Activated T-cell treated with anti-CD3 and anti-CD28 coated beads, Interleukin-2, amount 50 U/mL, for 4 hours (primary cell): ENCODE measurements around the gene AAK1. TPM values are rescaled to one million over a fixed set of nuclear protein-coding genes. Genes with fewer than 3 reads are reported as not detected.
A peak's percentile ranks its signal among the peaks of the same experiment; 100 is the strongest.

Experiments
- ATAC-seq, 2 donors: fragments of 200-7000 bp; cut with Tn5 transposase; one replicate each; pipeline ENCODE4 v1.10.0; 2021
- DNase-seq: peaks from one replicate; pipeline ENCODE4 v3.0.0-alpha.2; 2020
- H3K27me3 Mint-ChIP-seq: one replicate; pipeline ENCODE4 v1.8.0; 2021; ENCODE audit warnings: low read depth, mixed read lengths
- H3K36me3 Mint-ChIP-seq: one replicate; pipeline ENCODE4 v1.8.0; 2022; ENCODE audit warnings: mixed read lengths; ENCODE audit not compliant: insufficient read depth
- H3K4me1 Mint-ChIP-seq: one replicate; pipeline ENCODE4 v1.8.0; 2021; ENCODE audit warnings: low read depth, mixed read lengths
- H3K4me3 Mint-ChIP-seq: one replicate; pipeline ENCODE4 v1.8.0; 2021; ENCODE audit warnings: mild to moderate bottlenecking, moderate library complexity, mixed read lengths
- H3K9me3 Mint-ChIP-seq: one replicate; pipeline ENCODE4 v1.8.0; 2021; ENCODE audit warnings: mixed read lengths
- total RNA-seq, 3 donors: library from RNA; stranded (reverse); gene quantifications; one replicate each; pipeline ENCODE4 v1.2.1, GENCODE V29; 2021

Gene AAK1
- total RNA-seq, 3 donors from 2014 or later = 46.1 to 54.5 (median 51.6) TPM

DNA sequence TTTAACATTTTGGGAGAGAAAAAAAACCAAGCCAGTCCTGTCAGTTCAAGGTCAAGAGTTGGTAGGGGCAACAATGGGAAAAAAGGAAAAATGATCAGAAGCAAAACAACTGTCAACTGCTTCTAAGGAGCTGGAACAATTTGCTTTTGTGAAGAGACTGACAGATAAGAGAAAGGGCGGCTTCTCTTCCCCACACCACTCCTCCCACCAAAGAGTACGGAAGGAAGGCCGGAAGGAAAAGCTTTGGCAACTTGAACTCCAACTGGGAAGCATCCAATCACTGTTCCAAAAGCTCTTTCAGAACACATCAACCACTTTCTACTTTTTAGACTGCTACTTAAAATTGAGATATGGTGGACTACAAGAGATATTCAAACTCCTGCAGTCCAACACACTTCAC, 148.5 kb downstream of the AAK1 start:
- Mint-ChIP-seq H3K27me3 (no peaks in the 10 kb centered on the region), H3K4me3 (no peak overlapping the region), H3K36me3 (peaks cover 31% of the 10 kb centered on the region), H3K9me3 (no peaks in the 10 kb centered on the region), H3K4me1 (peaks cover 39% of the 10 kb centered on the region)
- DNase-seq (no peak), ATAC-seq (no peak)

DNA sequence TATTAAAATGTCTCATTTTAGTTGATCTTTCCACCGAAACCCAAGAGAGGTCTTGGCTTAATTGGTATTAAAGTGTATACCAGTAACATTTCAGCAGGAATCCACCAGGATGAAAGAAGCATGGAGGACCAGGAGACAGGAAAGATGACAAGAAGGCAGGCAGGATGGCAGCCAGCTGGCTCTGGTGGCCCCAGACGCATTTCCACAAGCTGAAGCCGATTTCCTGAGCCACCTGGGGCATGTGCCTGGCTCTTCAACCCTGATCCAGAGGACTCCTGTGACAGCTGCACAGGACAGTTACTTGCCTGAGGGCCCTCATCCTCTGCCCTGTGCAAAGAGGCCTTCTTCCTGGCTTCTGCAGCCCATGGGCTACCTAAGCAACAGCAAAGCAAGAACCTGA, 149.4 kb downstream of the AAK1 start:
- Mint-ChIP-seq H3K36me3 (peaks cover 33% of the 10 kb centered on the region), H3K4me3 (no peak overlapping the region), H3K4me1 (peaks cover 31% of the 10 kb centered on the region), H3K27me3 (no peaks in the 10 kb centered on the region), H3K9me3 (no peaks in the 10 kb centered on the region)
- DNase-seq = no peak
- no peak for ATAC-seq

DNA sequence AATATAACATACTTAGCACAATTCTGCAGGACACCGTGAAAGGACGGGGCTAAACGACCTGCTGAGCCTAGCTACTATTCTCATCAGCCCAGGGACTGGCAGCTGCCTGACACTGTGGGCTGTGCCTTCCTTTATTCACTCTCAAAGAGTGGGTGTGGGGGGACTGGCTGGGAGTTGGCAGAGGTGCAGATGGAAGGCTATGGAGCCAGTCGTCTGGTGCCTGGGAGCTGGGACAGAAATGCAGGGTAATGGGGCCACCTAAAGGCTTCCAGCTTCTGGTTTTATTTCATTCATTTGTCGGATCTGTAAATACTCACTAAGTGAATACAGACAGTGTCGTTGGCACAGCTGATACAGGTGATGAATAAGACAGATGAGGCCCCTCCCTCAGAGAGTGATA, 150.3 kb downstream of the AAK1 start:
- Mint-ChIP-seq H3K4me1 (peaks cover 28% of the 10 kb centered on the region), H3K4me3 (no peak overlapping the region), H3K9me3 (no peaks in the 10 kb centered on the region), H3K36me3 (peaks cover 34% of the 10 kb centered on the region), H3K27me3 (no peaks in the 10 kb centered on the region)
- DNase-seq (no peak), ATAC-seq (no peak)

DNA sequence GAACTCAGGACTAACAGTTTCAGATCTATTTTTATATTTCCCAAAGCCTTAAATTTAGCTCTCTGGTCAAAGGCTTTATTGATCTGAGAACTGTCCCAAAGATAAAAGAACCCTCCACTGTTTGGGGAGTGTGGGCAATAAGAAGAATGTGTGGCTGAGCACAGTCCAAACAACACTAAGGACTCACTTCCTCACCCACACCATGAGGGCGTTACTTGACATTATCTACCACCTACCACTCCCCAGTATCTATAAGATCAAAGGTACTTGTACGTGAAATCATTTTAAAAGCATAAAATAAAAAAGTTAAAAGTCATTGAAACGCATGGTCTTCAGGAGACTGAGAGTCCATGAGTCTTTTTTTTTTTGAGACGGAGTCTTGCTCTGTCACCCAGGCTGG, 151.7 kb downstream of the AAK1 start:
- H3K36me3 Mint-ChIP-seq = peaks cover 39% of the 10 kb centered on the region
- H3K4me3 Mint-ChIP-seq = no peak overlapping the region
- H3K27me3 Mint-ChIP-seq = no peaks in the 10 kb centered on the region
- no peak for DNase-seq
- no peaks in the 10 kb centered on the region for H3K9me3 Mint-ChIP-seq
- no peak for ATAC-seq
- H3K4me1 Mint-ChIP-seq = peaks cover 28% of the 10 kb centered on the region

DNA sequence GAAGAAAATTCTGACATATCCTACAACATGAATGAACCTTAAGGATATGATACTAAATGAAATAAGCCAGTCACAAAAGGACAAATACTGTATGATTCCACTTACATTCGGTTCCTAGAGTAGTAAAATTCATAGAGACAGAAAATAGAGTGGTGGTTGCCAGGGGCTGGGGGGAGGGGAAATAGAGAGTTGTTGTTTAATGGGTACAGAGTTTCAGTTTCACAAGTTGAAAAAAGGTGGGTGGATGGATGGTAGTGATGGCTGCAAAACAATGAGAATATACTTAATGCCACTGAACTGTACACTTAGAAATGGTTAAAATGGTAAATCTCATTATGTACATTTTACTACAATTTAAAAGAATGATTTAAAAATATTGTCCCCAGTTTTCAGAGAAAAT, 153.1 kb downstream of the AAK1 start:
- peak; percentile 77 to 79 for ATAC-seq
- no peaks in the 10 kb centered on the region for H3K9me3 Mint-ChIP-seq
- H3K27me3 Mint-ChIP-seq = no peaks in the 10 kb centered on the region
- no peak overlapping the region for H3K4me3 Mint-ChIP-seq
- H3K4me1 Mint-ChIP-seq = peaks cover 28% of the 10 kb centered on the region
- no peak for DNase-seq
- peaks cover 40% of the 10 kb centered on the region for H3K36me3 Mint-ChIP-seq

DNA sequence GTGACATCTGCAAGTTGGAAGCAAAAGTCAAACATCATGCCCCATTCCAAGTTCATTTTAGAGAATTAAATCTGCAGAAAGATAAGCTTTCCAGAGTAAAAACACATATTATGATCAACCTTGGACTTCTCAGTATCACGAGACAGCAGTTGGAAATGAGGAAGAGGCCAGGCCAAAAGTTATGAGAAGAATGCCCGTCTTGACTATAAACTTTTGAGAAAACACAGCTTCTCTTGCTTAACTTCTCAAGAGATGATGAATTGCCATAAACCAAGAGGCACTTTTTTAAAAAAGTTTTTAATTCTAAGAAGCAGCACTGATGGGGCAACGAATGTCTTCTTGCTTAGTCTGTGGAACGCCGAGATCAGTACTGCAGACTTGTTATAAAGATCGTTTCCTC, 153.7 kb downstream of the AAK1 start:
- Mint-ChIP-seq H3K27me3 (no peaks in the 10 kb centered on the region), H3K36me3 (peaks cover 38% of the 10 kb centered on the region)
- ATAC-seq = no peak

DNA sequence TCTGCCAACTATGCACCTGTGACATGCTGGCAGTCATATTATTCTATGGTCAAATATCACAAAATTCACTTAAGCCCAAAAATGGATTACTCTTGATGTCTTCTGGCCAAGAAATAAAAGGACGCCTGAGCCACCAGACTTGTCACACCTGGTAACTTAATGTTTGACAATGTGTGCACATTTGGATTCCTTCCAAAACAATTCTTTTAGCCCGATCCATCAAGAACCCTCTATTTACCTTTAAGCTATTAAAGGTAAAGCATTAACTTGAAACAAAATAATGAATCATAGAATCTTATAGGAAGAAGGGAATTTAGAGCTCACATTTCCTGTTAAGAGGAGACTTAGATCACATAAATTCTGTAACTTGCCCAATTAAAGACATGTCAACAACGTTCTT, 159.8 kb downstream of the AAK1 start:
- DNase-seq (no peak), ATAC-seq (no peak)
- H3K27me3 Mint-ChIP-seq = no peaks in the 10 kb centered on the region
- H3K4me3 Mint-ChIP-seq = no peak overlapping the region
- H3K4me1 Mint-ChIP-seq = peaks cover 18% of the 10 kb centered on the region
- H3K36me3 Mint-ChIP-seq = peaks cover 40% of the 10 kb centered on the region
- H3K9me3 Mint-ChIP-seq = no peaks in the 10 kb centered on the region

More for the DNA sequence above, 153.7 kb downstream of the AAK1 start:
- H3K4me3 Mint-ChIP-seq = no peak overlapping the region
- no peaks in the 10 kb centered on the region for H3K9me3 Mint-ChIP-seq
- peaks cover 28% of the 10 kb centered on the region for H3K4me1 Mint-ChIP-seq
- no peak for DNase-seq

DNA sequence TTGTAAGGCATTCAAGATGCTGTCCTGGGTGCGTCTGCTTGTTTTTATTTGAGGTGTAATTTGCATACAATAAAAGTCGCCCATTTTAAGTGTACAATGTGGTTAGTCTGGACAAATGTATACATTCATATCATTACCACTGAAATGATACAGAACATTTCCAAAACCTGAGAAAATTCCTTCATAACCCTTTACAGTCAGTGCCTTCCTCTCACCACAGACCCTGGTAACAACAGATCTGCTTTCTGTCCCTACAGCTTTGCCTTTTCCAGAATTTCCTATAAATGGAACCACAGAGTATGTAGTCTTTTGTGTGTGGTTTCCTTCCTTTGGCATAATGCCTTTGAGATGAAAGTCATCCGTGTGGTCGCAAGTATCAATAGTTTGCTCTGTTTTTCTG, 160.5 kb downstream of the AAK1 start:
- Mint-ChIP-seq H3K27me3 (no peaks in the 10 kb centered on the region), H3K9me3 (no peaks in the 10 kb centered on the region), H3K36me3 (peaks cover 36% of the 10 kb centered on the region), H3K4me3 (no peak overlapping the region), H3K4me1 (peaks cover 19% of the 10 kb centered on the region)
- peak; percentile 14 to 58 for ATAC-seq
- DNase-seq = no peak

DNA sequence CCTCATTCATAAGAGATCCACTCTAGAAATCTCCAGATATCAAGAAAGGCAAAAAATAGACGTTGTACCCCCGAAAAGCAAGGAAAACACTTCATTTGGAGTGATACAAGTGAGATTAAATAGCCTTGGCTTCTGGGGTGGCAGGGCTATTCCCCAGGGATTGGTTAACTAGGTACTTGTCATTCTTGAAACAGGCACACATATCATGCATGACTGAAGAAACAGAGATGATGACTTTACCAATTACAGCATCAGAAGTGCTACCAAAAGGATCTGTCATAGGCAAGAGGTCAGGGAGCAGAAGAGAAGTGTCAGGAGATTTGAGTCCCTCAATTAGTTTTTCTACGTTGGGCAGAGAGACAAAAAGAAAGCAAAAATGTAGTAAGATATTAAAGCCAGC, 161.1 kb downstream of the AAK1 start:
- Mint-ChIP-seq H3K27me3 (no peaks in the 10 kb centered on the region), H3K4me1 (peaks cover 24% of the 10 kb centered on the region), H3K9me3 (no peaks in the 10 kb centered on the region), H3K4me3 (no peak overlapping the region), H3K36me3 (peaks cover 38% of the 10 kb centered on the region)
- no peak for ATAC-seq
- no peak for DNase-seq

DNA sequence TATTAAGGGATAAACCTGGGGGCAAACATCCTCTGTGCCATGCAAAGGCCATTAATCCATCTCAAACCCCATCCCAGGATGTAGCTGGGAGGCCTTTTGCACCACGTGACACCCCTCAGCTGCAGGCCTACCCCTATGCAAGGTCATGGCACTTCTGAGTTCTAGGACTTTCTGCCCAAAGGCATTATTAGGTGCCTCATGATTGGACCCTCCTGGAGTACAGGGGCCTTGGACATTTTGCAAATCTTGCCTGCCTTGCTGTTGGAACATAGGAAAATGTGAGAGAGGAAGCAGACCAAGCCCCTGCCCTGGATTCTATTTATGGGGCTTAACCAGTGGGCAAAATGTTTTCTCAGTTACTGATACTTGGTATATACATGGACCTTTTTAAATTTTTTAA, 162.1 kb downstream of the AAK1 start:
- H3K9me3 Mint-ChIP-seq = no peaks in the 10 kb centered on the region
- DNase-seq (no peak), ATAC-seq (no peak)
- H3K36me3 Mint-ChIP-seq = peaks cover 39% of the 10 kb centered on the region
- H3K4me1 Mint-ChIP-seq = peaks cover 35% of the 10 kb centered on the region
- H3K4me3 Mint-ChIP-seq = no peak overlapping the region
- no peaks in the 10 kb centered on the region for H3K27me3 Mint-ChIP-seq

DNA sequence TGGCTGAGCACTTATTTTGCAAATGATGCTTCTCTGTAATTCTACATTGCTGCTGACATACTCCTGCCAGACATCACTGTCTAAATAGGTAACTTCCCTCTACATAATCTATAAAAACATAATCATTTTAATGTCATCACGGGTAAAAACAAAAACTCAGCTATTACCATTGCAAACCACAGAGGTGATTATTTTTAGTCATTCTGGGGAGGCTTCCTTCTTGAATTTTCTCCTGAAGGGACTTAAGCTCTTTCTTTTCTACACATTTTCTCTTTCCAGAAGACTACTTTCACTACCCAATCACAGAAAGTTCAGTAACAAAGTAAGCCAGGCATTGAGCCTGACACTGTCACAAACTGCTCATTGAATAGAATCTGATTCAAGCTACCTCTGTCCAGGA, 165.9 kb downstream of the AAK1 start:
- peaks cover 39% of the 10 kb centered on the region for H3K36me3 Mint-ChIP-seq
- H3K4me1 Mint-ChIP-seq = peaks cover 34% of the 10 kb centered on the region
- no peaks in the 10 kb centered on the region for H3K9me3 Mint-ChIP-seq
- no peaks in the 10 kb centered on the region for H3K27me3 Mint-ChIP-seq
- DNase-seq (no peak), ATAC-seq (peak; percentile 50 to 70)
- no peak overlapping the region for H3K4me3 Mint-ChIP-seq

DNA sequence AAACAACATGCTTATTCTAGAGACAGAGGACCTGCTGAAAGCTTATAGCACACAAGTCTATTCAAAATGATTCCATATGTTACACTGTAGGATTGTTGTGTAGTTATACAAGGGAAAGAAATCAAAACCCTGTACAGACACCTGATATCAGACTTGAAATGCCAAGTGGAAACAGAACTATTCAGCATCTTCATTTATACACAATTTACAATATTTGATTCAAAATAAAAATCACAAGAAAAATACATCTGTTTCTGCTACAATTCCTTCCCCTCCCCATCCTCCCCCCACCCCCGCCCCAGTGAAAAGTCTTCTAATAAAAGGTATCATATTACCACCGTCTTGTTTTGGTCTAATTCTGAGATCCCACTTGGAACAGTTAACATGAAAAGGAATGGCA, 168.9 kb downstream of the AAK1 start:
- H3K27me3 Mint-ChIP-seq = no peaks in the 10 kb centered on the region
- no peaks in the 10 kb centered on the region for H3K9me3 Mint-ChIP-seq
- DNase-seq (no peak), ATAC-seq (no peak)
- no peak overlapping the region for H3K4me3 Mint-ChIP-seq
- peaks cover 28% of the 10 kb centered on the region for H3K36me3 Mint-ChIP-seq
- peaks cover 34% of the 10 kb centered on the region for H3K4me1 Mint-ChIP-seq

DNA sequence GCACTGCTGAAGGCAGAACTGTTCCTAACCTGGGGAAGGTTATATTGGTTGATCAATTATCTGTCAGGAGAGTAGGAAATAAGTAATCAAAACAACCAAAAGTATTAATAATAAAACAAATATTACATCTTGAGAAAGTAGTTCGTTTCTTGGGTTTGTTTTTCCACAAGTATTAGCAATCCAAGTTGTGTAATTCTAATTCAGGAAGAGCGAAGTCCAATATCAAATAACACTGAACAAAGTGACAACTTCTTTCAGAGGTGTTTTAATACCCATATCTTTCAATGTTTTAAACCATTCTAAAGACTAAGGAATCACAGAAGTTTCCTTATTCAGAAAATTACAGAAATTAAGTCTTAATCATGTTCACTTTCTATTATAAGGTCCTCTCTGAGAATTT, 171.7 kb downstream of the AAK1 start:
- Mint-ChIP-seq H3K4me1 (peaks cover 14% of the 10 kb centered on the region), H3K9me3 (no peaks in the 10 kb centered on the region), H3K36me3 (peaks cover 17% of the 10 kb centered on the region), H3K4me3 (no peak overlapping the region), H3K27me3 (no peaks in the 10 kb centered on the region)
- ATAC-seq (no peak), DNase-seq (no peak)

DNA sequence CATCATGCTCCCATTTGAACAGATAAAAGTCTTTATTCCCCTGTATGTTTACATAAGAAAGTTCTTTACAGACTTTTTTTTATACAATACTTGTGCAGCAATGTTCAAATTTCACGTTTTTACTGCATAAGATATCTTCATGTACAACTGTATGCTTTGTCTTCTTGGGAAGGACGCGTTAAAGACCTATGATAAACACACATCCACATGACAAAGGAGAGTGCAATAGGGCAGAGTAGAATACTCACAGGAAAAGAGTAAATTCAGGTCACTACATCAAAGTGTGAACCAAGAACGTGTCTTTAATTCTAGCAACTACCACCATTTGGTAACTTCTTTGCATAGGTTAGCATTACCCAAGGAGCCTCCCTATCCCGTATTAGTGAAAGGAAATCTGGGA, 172.6 kb downstream of the AAK1 start:
- no peak for DNase-seq
- H3K4me3 Mint-ChIP-seq = no peak overlapping the region
- peaks cover 9% of the 10 kb centered on the region for H3K4me1 Mint-ChIP-seq
- ATAC-seq = no peak
- no peaks in the 10 kb centered on the region for H3K27me3 Mint-ChIP-seq
- H3K36me3 Mint-ChIP-seq = peaks cover 21% of the 10 kb centered on the region
- no peaks in the 10 kb centered on the region for H3K9me3 Mint-ChIP-seq

DNA sequence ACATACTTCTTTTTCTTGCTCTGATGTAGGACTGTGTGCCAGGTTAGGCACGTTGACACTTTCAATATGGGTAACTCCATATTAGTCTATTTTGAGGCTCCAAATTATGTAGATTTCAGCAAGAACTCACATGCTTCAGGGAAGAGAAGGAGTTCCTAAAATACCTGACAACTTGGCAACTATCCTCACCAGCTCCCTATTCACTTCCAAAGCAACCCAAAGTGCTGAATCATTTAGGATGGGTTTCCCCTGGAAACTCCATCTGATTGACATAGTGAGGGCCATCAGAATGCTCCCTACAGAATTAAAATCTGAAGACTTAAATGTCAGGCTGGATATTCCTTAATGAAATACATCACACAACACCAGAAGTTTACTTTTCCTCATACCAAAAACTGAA, 173.8 kb downstream of the AAK1 start:
- Mint-ChIP-seq H3K27me3 (no peaks in the 10 kb centered on the region), H3K4me3 (no peak overlapping the region), H3K4me1 (peaks cover 2% of the 10 kb centered on the region), H3K36me3 (peaks cover 24% of the 10 kb centered on the region), H3K9me3 (no peaks in the 10 kb centered on the region)
- DNase-seq = no peak
- ATAC-seq = no peak

DNA sequence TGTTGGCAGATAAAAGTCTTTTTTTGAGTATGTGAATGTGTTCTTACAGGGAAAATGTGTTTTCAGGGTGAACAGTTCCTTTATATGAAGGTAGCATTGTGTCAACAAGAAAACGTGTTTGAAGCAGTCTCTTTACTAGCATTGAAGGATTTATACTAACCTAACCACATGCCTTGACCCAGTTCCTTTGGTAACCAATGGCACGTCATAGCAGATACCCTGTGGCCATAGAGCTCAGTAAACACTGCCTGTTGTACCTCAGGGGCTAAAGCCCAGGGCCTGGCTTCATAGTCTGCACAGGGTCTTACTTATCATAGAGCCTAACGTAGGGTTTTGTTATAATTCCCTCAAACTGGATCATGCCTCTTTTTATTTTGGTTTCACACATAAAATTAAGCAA, 174.2 kb downstream of the AAK1 start:
- ATAC-seq (no peak), DNase-seq (no peak)
- Mint-ChIP-seq H3K27me3 (no peaks in the 10 kb centered on the region), H3K4me1 (peaks cover 2% of the 10 kb centered on the region), H3K9me3 (no peaks in the 10 kb centered on the region), H3K36me3 (peaks cover 25% of the 10 kb centered on the region), H3K4me3 (no peak overlapping the region)
